ENCODE results near the gene RPS18.
A peak's percentile ranks its signal among the peaks of the same experiment; 100 is the strongest.

The RPS18 gene

DNA sequence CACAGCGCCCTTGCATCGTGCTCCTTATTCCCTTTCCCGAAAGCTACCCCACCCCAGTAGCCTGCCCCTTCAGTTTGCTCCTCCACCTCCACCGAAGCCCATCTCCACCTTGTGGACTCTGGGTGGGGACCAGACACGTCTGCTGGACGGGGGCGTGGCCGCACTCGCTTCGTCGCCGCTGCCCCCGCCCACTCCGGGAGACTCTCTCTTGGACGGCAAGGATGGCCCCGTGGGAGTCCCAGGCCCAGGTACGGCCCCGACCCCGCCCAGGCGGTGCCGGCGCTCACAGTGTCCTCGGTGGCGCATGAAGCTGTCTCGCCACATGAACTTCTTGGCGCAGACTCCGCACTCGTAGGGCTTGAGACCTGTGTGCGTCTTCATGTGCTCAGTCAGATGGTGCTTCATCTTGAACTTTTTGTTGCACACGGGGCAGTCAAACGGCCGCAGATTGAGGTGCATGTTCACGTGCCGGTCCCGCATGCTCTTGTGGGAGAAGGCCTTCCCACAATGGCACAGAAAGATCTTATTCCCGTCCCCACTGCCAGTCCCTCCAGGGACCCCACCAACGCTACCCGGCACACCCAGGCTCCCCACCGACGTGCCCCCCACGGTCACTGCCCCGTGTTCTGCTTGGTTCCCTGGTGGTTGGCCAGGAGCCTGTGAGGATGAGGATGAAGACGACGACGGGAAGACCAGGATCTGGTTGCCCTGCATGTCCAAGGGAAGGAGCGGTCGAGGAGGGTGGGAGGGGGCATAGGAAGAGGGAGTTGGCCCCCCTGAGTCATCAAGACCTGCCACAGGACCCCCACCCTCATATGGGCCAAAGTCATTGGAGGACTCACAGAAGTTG is 43.3 kb downstream of the RPS18 start:
- DNase-seq (ENCODE audit: low read depth), result no peak

DNA sequence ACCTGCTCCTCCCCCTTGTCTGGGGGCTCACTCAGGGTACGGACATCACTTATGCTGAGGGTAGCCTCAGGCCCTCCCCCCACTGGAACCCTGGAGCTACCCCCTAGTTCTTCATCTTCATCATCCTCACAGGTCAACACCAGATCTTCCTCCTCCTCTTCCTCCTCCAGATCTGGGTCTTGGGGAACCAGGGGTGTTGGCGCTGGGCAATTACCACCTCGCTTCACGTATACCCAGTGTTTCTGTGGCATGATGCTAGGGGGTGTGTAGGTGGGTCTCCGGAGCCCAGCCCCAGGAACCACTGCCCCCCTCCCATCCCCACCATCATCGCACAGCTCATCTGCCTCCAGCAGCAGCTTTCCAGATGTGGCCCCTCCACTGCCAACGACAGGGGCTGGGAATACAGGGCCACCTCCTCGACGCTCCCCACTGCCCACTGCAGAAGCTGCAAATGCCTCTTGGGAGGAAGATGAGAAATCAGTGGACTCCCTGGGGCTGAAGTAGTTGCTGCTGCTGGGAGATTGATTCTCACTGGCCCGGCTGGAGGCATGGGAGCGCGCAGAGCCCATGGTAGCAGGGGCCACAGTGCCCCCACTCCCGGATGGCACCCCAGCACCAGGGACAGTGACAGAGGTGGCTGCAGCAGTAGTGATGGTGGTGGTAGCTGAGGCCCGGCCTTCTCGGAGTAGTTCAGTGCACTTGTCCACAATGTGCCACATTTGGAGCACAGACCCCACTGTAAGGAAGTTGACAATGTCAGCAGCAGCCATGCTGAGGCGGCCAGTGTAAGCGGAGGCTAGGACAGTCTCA is 44.1 kb downstream of the RPS18 start:
- no peak for DNase-seq (ENCODE audit: low read depth)

DNA sequence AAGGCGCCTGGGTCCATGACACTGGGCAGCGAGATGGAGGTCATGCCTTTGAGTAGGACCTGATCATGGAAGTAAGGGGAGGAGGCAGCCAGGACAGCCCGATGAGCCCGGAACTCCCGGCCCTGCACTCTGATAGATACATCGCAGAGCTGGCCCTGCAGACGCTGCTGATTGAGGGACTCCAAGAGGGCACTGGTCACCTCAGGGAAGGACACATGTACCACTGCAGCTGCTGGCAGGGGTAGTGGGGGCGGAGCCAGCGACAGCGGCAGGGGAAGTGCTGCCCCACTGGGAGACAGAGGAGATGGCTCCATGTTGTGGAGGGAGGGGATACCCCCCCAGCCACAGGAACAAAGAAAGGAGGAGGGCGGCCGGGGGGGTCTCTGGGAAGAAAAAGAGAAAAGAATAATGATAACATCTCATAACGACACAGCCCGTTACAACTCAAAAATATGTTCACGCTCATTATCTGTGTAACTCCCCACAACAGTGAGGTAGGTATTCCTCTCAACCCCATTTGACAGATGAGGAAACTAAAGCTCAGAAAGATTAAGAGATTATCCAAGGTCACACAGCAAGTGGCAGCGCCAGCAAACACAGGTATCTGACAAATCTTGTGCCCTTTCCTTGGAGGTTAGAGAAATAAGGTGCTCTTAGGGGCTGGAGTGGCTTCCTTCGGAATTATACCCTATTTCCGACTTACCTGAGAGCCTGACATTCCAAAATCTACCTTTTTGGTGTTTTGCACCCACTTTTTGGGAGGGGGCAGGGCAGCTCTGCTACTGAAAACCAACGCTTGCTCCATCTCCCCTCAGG is 44.9 kb downstream of the RPS18 start:
- DNase-seq (ENCODE audit: low read depth), result no peak

DNA sequence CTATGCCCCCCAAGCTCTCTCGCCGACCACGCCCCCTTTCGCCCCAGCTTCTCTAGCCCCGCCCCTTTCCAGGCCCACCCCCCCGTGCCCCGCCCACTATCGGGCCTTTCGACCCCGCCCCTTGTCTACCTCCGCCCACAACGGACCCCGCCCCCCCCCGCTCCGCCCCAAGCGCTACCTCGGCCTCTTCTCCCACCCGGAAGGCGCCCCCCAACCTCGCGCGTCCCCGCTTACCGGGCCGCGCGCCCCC is 45.5 kb downstream of the RPS18 start:
- no peak for DNase-seq (ENCODE audit: low read depth)

DNA sequence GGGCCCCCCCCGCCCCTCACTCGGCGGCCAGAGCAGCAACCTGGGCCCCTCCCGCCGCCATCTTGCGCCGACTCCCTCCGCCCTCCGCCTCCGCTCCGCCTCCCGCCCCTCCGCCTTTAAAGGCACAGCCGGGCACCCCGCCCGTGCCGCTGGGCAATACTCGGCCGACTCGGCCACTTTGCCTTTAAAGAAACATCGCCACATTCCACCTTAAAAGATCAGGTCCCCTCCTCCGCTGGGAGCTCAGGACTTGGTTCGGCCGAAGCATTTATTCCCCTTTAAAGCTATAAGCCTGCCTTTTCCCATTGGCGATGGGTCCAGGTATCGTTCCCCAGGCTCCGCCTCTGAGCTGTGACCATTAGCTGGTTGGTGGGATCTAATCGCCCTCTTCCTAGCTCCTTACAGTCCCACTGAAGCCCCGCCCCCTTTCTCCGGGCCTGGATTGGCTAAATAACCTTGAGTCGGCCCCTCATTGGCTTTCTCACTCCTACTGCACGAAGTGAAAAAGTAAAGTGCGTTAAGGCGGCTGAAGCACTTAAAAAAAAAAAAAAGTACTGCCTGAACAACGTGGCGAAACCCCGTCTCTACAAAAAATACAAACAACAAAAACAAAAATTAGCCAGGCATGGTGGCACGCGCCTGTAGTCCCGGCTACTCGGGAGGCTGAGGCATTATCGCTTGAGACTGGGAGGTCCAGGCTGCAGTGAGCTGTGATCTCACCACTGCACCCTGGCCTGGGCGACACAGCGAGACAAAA is 46.0 kb downstream of the RPS18 start, which contains the start of gene ZBTB22:
Gene ZBTB22 (minus strand): TSS at position 76 of the 757 bp plus-strand sequence. CDS start 828 bp downstream, outside the sequence.
- peak; percentile 97 for DNase-seq (ENCODE audit: low read depth)

DNA sequence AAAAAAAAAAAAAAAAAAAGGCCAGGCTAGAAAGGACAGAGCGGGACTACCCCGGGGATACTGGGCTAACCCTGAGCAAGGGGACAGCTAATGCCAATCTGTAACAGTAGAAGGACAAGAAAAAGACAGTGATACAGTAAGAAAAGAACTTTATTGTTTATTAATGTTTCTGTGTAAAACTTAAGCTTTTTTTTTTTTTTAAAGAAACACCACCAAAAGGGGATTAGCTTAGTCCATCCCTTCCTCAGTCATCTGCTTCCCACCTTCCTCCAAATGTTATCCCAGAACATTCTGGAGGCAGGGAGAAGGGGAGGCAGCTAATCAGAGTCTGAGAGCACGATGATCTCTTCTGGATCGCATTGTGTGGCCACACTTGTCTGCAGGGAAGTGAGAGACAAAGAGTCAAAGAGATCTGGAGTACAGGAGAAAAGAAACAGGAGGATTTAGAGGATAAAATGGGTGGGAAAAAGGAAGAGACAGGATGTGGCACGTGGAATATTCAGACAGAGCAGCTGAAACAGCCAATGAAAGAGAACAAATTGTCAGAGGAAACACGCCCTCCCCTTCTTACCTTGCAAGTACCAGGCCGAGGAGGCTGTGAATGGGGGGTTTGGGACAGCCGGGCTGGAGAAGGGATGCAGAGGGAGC is 46.7 kb downstream of the RPS18 start:
- DNase-seq (ENCODE audit: low read depth), result no peak

DNA sequence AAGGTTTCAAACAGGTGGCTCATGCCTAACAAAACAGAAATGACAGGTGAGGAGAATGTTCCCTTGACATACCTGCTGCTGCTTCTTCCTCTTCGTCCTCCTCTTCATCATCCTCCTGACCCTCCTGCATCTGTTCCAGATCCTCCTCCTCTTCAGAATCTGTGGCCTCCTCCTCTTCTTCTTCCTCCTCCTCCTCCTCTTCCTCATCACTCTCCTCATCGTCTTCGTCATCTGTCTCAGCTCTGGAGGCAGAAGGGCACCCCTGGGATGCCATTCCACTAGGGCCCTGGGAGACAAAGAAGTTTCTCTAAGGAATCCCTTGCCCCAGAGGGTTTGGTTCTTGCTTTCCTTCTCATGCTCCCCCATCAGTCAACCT is 48.1 kb downstream of the RPS18 start:
- DNase-seq (ENCODE audit: low read depth), result no peak

DNA sequence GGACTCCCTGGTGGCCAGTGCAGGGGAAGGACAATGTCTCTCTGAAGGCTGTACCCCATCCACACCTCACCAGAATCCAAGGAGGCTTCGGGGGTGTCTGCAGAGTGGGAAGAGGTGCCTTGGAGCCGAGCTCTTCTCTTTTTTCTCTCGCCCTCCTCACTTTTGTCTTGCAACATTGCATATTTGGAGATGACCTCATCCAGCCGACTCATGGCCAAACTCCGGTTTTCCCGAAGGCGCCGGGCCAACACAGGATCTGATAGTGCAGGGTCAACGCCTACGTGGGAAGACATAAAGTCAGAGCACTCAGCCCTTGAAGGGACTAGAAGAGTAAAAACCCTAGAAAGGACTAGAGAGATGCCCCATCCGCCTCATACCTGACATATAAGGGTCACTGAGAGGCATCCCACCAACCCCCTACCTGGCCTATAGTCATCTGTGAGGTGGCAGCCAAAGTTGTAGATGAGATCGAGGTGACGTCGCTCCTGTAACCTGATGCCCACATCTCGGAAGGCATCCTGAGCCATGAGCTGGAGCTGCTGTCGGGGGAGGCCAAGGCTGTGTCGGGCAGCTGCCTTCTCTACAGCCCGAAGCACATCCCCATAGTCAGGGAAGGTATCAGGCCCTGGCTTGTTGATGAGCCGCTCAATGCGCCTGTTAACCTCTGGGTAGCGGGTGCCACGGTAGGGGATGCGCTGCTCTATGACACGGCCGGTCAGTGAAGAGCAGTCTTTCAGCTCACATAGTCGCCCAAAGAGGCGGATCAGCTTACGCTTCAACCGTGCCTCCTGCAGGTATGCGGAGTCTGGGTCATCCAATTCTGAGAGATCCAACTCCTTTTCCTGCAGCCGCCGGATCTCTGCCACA is 48.7 kb downstream of the RPS18 start:
- peak; percentile 76 for DNase-seq (ENCODE audit: low read depth)

DNA sequence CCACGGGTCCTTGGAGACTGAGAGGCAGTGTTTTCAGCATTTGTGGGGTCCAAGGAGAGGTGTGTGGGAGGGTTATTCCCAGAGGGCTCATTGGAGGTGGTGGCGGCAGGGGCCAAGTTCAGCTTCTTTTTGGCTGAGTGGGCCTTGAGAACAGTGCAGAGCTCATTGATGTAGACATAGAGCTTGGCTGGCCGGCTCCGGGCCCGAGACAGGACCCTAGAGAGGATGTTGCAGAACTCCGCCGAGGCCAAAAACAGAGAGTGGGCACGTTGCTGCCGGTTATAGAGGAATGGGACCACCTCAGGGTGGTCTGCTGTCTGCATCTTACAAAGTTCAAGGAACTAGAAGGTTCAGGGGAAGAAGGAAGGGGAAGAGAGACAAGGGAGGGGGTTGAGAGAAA is 49.4 kb downstream of the RPS18 start:
- DNase-seq (ENCODE audit: low read depth), result no peak

DNA sequence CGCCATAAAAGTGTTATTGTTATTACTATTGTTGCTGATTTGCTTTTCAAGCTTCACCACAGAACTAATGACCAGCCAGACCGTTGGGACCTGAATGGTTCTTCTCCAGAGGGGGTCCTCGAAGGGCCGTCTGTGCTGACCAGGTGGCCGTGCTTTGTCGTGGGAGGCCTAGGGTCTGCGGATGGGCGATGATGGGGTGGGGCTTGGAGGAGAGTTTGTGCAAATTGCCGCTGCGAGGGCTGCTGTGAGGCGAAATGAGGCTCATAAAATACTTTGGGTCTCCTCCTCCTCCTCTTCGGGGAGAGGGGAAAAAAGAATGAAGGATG is 51.7 kb downstream of the RPS18 start:
- no peak for DNase-seq (ENCODE audit: low read depth)

DNA sequence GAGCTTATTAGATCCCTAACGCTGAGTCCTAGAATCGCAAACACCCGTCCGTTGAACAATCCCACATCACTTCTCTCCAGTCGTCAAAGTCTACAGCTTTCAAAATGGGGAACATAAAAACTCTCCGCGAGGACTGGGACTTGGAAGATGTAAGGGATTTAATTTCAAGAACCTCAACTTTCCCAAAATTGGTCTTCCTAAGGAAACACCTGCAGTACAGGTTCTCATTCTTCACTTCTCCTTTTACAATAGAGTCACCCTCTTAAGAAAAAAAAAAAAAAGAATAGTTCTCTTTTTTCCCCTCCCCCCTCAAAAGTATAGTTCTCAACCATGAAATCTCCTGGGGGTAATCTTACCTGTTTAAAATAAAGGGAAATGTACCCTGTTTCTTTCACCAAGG is 52.2 kb downstream of the RPS18 start:
- DNase-seq (ENCODE audit: low read depth), result no peak
